22Rv1 (cell line): ENCODE results near the gene APH1A.

Source experiments
- H3K27ac ChIP-seq: fragments of 450-650 bp; 2 replicates; pipeline ENCODE4 v1.5.1; 2017
- CTCF ChIP-seq: fragments of 450-650 bp; IDR thresholded peaks from 2 replicates; pipeline ENCODE4 v1.5.1; 2017; ENCODE audit warnings: mild to moderate bottlenecking
- ZFX ChIP-seq: fragments of 450-650 bp; IDR thresholded peaks from 2 replicates; pipeline ENCODE4 v1.6.1; 2017; ENCODE audit warnings: antibody characterized with exemption, borderline replicate concordance

APH1A gene

GRCh38 chr1:150281758-150282557, 13.1 kb upstream of the APH1A start, which contains the start of gene CIART:
TSS of gene CIART (plus strand) at chr1:150282554. CDS start at chr1:150283268, 714 bp downstream.
- H3K27ac ChIP-seq = peak within 1 kb of the TSS; percentile 89
- no peak for TF ChIP-seq CTCF
- TF ChIP-seq ZFX = no peak

DNA sequence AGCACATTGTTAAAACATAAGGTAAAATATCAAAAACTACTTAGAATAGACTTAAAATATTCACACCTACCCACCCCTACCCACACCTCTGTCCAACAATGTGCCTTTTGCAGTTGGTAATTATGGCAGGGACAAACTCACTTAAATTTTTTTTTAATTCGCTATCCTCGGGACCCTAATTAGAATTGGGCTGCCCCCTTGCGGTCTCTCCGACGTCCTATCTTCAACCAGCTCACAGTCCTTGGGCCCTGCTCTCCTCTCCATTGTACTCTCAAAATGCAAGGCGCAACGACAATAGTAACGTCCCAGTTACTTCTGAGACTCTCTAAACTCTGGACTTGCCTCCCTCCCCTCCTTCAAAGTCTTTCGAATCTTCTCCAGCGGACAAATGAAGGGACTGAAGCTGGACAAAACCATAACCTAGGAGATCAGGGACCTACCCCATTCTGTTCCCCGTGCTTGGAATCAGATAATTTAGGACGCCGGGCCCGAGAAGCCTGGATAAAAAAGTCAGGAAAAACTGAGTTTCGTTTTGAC, 12.5 kb upstream of the APH1A start:
- peak overlapping the region; percentile 89 for H3K27ac ChIP-seq
- TF ChIP-seq ZFX = no peak
- TF ChIP-seq CTCF = peak; percentile 90

- peak overlapping the region; percentile 89 for H3K27ac ChIP-seq
Observed at GRCh38 chr1:150280138-150280707, 11.4 kb upstream of the APH1A start.

DNA sequence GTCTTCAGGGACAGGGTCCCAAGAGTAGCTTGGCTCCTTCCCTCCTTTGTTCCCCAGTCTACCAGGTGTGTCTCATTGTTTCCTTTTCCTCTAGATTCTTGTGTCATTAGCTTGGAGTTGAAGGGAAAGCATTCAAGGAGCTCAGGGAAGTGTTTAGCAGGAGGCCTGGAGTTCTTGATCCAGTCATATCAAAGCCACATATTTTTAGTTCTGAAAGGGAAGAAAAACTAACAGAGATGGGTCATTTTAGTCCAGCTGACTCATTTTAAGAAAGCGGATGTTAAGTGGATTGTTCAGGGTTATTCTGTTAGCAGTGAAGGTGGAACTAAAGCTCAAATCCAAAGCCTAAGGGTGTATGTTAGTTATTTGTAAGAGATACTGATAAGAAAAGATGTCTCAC, 4.5 kb upstream of the APH1A start:
- TF ChIP-seq ZFX = no peak
- TF ChIP-seq CTCF = no peak
- no peak overlapping the region for H3K27ac ChIP-seq

More at GRCh38 chr1:150280138-150280707, 11.4 kb upstream of the APH1A start:
- TF ChIP-seq ZFX = no peak
- TF ChIP-seq CTCF = no peak

DNA sequence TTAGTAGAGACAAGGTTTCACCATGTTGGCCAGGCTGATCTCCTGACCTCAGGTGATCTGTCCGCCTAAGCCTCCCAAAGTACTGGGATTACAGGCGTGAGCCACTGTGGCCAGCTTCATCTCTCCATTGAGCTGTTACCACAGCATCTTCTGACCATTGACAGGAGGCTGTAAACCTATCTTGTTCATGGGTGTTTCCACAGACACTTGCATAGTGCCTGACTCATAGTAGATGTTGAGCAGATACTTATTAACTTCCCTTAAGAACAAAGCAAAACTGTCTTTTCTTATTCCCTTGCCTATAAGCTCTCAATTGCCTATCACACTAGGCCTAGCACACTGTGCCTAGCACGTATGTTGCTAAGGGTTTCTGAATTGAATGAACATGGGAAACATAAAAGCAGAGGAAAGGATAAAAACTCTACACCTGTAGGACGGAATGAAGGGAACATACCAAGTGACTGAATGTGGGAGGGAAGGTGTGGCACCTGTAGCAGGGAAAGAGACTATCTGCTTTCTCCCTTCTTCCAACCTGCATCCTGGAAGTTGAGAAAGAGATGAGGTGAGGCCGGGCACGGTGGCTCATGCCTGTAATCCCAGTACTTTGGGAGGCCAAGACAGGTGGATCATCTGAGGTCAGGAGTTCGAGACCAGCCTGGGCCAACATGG, 2.6 kb upstream of the APH1A start:
- no peak for TF ChIP-seq ZFX
- no peak for TF ChIP-seq CTCF
- H3K27ac ChIP-seq = no peak overlapping the region

DNA sequence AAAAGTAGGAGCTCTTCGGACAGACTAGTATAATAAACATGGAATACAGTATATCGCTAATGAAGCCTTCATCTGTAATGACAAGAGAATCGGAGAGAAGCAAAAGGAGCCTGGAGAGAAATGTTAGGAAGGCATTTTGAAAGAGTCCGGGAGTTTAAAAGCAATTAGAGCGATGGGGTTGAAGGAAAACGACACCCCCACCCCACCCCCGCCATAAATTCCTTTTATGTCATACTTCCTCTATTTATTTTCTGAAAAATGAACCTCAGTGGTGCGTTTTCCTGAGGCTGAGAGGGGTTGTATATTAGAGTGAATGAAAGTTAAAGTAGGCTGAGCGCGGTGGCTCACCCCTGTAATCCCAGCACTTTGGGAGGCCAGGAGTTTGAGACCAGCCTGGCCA, 635 bp upstream of the APH1A start:
- H3K27ac ChIP-seq = peak overlapping the region; percentile 82
- TF ChIP-seq ZFX (no peak), CTCF (no peak)

GRCh38 chr1:150268340-150268704, 494 bp downstream of the APH1A start:
- H3K27ac ChIP-seq = peak overlapping the region; percentile 82
- TF ChIP-seq CTCF (no peak), ZFX (no peak)
